UCSD-AML1 (cell line): ENCODE measurements around the gene MRLN.
"Not testable (repeated sequence)": the region's sequence is repeated elsewhere in the genome, so short reads cannot be mapped to it uniquely, and the experiment has no call there.

Experiments used
- DNase-seq: peaks from one replicate; lab custom pipeline; 2025; ENCODE audit not compliant: unreplicated experiment; lab: John Stamatoyannopoulos, UW

The MRLN gene

GRCh38 chr10:59748834-59749233 lies 4.4 kb downstream of the MRLN start:
- DNase-seq, result no peak

DNA sequence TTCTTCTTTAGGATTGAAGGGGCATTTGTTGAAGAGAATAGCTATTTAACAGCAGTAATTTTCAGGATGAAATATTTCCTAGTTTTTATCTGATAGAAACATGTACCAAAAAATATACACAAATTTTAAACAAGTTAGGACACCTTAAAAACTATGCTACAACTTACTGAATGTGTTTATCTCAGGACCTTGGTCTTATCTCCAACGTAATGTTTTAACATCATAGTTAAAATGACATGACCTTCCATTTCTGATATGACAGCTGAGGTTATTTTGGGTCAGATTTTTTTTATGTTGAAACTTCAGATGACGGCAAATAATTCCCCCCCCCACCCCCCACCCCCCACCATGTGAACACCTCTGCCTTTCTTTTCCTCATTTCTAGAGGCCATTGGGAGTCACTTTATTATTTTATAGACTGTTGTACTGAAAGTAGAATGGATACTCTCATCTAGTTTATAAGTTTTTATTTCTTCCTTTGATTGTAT lies 8.0 kb downstream of the MRLN start:
- no peak for DNase-seq

DNA sequence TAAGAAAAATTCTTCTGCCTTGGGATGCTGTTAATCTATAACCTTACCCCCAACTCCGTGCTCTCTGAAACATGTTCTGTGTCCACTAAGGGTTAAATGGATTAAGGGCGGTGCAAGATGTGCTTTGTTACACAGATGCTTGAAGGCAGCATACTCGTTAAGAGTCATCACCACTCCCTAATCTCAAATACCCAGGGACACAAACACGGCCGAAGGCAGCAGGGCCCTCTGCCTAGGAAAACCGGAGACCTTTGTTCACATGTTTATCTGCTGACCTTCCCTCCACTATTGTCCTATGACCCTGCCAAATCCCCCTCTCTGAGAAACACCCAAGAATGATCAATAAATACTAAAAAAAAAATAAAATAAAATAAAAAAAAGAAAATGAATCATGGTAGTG lies 8.5 kb downstream of the MRLN start:
- not testable (repeated sequence) for DNase-seq

- DNase-seq, result not testable (repeated sequence)
Measured at GRCh38 chr10:59744156-59744555, 9.1 kb downstream of the MRLN start.

- DNase-seq, result no peak
Measured at GRCh38 chr10:59741583-59741982, 11.7 kb downstream of the MRLN start.

DNA sequence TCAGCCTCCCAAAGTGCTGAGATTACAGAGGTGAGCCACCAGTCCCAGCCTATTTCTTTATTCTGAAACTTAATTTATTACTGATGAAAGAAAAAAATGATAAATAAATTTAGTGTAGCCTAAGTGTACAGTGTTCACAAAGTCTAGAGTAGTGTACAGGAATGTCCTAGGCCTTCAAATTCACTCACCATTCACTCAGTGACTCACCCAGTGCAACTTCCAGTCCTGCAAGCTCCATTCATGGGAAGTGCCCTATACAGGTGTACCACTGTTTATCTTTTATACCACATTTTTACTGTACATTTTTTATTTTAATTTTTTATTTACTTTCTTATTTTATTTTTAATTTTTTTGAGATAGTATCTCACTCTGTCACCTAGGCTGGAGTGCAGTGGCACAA lies 12.2 kb downstream of the MRLN start:
- DNase-seq, result no peak

- no peak for DNase-seq
Measured at GRCh38 chr10:59736749-59737148, 16.5 kb downstream of the MRLN start.

DNA sequence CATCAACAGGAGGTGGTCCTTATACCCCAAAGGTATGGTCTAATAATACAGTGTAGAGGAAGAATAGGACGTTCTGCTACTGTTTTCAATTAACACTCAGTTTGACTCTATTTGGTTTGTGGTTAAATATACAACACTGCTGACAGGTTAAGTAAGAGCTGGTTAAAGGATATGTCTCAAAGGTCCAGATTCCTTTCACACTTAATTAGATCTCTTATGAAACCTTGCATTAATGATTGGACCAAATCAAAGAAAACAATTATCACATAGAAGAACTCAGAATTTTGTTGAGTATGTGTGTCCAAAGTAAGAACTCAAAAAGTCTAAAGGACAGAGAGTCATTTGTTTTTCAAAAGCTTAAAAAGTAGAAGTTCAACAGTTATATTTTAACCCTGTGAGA lies 18.0 kb downstream of the MRLN start:
- no peak for DNase-seq

DNA sequence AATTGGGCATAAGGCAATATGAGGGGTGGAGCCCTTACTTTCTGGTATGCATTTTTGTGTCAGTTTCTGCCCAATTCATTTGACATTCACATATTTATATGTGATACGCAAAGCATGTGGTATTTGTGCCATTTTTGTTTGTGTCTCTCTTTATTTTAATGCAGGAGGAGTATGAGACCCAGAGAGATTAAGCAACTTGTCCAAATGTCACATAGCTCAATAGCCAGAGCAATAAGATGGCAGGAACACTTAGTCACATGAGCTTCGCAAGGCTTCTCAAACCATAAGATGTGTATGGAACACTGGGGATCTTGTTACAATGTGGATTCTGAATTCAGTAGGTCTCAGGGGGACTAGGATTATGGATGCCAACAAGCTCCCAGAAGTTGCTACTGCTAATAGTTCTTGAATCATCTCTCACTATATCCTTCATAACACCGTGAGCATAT lies 19.2 kb downstream of the MRLN start:
- DNase-seq, result no peak

GRCh38 chr10:59733321-59734013 lies 19.8 kb downstream of the MRLN start:
- DNase-seq, result not testable (repeated sequence)

GRCh38 chr10:59732849-59733248 lies 20.4 kb downstream of the MRLN start:
- DNase-seq, result not testable (repeated sequence)

GRCh38 chr10:59729167-59729566 lies 24.1 kb downstream of the MRLN start:
- DNase-seq, result not testable (repeated sequence)

- DNase-seq, result no peak
Measured at GRCh38 chr10:59724098-59724938, 28.9 kb downstream of the MRLN start.

DNA sequence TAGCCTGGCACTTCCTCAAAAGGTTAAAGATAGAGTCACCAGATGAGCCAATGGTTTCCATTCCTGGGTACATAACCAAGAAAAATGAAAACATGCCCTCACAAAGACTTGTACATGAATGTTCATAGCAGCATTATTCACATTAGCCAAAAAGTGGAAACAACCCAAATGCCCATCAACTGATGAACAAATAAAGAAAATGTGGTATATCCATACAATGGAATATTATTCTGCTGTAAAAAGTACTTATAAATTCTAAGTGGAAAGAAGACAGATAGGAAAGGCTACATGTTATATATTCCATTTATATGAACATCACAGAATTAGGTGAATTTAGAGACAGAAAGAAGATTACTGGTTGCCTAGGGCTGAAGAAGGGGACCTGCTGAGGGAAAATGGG lies 32.9 kb downstream of the MRLN start:
- DNase-seq, result no peak

GRCh38 chr10:59719374-59719773 lies 33.9 kb downstream of the MRLN start:
- DNase-seq, result no peak

- no peak for DNase-seq
Measured at GRCh38 chr10:59718257-59718656, 35.0 kb downstream of the MRLN start.

GRCh38 chr10:59713196-59713821 lies 39.9 kb downstream of the MRLN start:
- DNase-seq, result no peak

GRCh38 chr10:59711871-59712494 lies 41.3 kb downstream of the MRLN start:
- DNase-seq, result no peak

DNA sequence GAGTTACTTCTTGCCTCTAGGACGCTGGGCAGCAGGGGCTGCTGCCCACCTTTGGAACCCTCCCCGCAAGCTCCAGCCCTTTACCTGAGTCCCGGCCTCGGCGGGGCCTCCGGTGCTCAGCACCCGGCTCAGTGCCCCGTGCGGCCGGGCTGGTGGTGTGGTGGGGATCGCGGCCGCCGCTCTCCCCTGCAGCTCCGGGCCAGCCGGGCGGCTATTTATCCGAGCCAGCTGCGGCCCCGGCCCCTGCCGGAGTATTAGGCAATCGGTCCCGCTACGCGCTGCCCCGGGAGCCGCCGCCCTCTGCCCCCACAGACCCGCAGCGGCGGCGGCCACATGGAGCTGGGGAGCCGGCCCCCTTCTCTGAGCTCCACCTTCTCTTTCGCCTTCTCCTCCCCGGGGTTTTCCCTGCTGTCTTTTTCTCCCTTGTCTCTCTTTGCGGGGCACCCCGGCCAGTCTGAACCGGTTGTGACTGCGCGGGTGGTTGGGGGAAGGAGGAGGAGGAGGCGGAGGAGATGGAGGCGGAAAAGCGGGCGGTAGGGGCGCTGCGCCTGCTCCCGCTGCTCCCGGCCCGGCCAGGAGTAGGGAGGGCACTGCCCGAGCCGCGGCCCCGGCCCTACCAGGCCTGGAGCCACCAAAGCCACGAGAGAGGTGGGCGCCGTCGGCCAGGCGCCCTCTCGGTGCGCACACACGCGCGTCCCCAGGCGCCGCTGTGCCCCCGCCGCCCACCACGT lies 43.7 kb downstream of the MRLN start, which contains the start of gene SLC16A9:
Gene SLC16A9 (minus strand): TSS at position 456 of the 731 bp plus-strand sequence. CDS start 25,559 bp downstream, outside the sequence.
- peak; percentile 47 for DNase-seq

GRCh38 chr10:59708816-59709394 lies 44.4 kb downstream of the MRLN start:
- DNase-seq, result no peak
